Activated T-helper 1 cell treated with Interleukin-2 at 50 U/mL for 16 hours (primary cell): ENCODE results near the gene TMEM11.
"Not testable (repeated sequence)": the region's sequence is repeated elsewhere in the genome, so short reads cannot be mapped to it uniquely, and the experiment has no call there.

Experiments used
- DNase-seq: peaks from one replicate; pipeline ENCODE4 v3.0.0-alpha.2; 2020; ENCODE audit warnings: low read depth

TMEM11 gene

DNA sequence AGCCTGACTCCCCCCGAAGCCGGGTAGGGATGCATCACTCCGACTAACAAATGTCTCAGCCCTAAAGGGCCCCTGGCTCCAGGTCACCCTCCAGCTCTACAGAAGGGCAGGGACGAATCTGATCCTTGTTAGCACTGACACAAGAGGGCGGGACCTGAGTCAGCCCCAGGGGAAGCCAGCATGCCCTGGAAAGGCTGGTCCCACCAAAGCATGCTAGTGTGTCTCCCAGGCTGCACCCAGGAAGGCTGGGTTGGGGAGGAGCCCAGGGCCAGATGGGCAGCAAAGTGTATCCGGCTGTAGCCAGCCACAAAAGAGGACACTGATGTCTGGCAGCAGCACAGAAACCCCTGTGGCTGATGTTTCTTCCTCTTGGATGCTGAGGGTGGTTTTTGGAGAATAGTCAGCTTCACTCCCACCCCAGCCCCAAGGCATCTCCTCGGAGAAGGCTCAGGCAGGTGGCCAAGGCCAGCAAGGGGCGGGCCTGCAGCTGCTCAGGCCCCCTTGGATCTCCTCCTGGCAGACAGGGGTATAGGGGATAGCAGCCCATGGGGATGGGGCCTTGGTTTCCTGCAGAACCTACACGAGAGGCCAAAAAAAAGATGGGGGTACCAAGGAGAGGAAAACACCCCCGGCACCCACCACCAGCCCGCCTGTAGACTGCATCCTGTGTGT, 28.2 kb upstream of the TMEM11 start:
- no peak for DNase-seq

DNA sequence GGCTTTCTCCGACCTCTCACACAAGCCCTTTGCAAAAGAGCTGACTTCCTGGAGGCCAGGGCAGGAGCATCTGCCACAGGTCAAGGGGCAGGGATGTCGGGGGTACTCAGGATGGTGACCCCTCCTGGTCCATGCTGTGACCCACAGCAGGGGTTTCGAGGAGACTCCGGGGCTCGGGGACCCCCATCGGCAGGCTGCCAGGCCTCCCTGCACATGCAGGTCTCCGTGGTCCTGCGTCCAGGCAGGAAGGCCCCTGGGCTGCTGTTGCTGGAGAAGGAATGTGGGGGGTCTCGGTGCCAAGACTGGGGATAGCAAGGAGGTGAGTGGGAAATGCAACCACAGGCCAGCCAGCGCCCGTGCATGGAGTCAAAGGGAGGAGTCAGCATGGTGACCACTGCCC, 27.6 kb upstream of the TMEM11 start:
- DNase-seq, result no peak

DNA sequence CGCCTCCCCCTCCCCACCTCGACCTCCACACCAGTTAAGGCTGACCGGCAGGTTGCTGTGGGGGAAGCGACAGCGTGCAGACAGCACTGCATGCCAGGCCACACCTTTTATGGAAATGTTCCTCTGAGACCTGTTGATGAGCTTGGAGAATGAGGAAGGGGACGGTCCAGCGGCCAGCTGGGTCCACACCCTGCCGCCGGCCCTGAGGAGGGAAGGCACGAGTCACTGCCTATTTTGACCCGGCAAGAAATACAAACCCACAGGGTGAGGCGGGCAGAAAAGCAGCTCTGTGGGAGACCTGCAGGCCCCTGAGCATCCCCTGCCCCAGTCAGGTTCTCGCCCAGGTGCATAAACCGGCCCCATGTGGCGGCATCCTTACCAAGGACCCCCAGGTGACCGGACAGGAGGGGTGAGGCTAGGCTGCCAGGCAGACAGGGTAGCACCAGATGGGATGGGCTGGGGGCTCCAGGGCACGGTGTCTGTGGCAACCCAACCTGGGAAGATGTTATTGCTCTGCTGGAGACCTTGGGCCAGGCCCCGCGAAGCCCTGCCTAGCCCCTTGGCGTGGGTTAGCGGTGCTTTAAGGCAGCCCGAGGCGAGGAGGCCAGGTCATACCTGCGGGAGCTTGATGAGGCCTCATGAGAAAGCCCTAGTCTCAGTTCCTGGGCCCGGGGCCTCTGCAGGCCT, 26.6 kb upstream of the TMEM11 start:
- DNase-seq, result no peak

DNA sequence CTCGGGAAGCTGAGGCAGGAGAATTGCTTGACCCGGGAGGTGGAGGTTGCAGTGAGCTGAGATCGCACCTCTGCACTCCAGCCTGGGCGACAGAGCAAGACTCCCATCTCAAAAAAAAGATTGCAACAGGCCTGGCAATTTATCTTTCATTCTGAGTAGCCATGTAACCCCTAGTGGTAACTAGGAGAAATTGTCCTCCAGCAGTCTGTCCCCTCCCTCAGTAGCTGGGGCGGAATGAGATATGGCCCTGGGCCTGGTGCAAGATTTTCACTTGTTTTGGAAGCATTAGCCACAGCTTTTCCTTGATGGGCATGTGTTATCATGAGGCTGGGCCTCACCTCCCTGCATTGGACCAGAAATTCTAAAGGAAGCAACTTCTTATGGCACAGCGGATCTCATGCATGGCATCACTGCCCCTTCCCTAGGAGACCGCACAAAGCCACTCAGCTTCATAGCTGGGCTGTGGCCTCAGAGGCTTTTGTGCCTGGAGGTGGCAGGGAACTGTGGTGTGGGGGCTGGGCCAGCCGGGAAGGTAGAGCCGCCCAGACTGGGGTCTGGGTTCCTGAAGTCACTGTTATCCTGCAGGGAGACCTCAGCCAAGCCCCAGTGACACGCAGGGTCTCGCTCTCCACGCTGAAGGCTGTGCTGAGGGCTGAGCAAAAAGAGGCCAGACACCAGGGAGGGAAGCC, 25.9 kb upstream of the TMEM11 start:
- DNase-seq, result no peak

- DNase-seq, result no peak
These were observed 22.0 kb upstream of the TMEM11 start for GRCh38 chr17:21235921-21236320.

DNA sequence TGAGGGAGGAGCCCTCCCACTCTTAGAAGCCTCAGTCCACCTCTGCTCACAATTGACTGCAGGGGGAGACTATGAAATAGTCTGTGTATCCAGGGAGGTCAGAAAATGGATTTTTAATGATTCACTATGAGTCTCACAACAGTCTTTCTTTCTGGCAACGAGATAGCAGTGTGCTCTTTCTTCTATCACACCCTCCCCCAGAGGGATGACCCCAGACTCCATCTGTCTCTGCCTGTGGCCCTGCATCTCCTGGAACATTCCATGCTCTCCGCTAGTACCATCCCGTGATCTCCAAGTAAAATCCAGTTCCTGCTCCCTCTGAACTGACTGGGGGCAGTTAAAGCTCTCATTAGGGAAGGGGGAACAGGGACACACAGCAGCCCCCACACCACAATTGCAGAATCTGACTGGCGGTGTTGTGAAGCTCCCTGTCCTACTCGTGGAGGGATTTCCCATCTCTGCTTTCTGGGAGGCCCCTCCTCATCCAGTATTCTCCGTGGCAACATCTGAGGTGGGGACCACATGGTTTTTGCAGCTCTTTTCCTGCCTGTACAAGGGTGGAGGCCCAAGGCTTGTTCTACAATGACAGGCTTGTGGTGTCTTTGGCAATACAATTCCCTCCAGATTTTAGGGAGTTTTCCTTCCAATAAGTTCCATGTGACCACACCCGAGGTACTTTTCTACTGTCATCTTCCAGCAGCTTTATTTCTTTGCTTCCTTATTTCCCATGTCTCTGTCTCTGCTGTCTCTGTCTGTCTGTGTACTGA, 19.8 kb upstream of the TMEM11 start:
- no peak for DNase-seq

- DNase-seq, result no peak
These were observed 18.2 kb upstream of the TMEM11 start for GRCh38 chr17:21232033-21232749.

DNA sequence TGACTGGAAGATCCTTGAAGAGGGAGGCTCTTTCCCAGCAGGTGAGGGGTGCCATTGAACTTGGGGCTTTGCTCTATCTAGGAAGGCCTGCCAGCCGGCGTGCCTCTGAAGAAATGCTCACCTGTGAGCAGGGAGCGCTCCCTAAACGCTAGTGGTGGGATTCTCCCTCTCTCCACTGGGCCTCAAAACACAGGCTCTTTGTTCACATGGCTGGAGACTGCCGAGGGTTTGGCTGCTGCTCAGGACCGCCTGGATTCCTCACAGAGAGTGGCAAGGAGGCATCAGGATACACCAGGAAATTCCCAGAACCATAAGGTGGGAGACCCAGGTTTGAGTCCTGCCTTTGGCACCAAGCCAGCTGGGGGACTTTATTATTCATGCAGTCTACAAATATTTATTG, 17.6 kb upstream of the TMEM11 start:
- no peak for DNase-seq

DNA sequence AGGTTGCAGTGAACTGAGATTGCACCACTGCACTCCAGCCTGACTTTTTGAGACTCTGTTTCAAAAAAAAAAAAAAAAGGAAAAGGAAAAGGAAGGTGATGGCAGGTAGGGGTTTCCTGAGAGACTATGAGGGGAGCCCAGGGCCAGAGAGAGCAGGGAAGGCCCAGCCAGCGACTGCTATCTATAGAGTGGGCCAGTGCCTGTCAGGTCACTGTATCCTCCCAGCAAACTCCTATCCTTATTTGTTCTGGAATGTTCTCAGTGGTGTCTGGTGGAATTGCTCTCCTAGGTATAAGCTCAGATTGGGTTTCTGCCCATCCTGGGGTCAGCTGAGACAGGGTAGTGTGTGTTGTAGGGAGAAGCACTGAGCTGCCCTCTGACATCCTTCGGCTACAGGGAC, 14.9 kb upstream of the TMEM11 start:
- DNase-seq, result no peak

- DNase-seq, result no peak
These were observed 14.2 kb upstream of the TMEM11 start for GRCh38 chr17:21228111-21228510.

- DNase-seq, result not testable (repeated sequence)
These were observed 13.3 kb upstream of the TMEM11 start for GRCh38 chr17:21227277-21227676.

DNA sequence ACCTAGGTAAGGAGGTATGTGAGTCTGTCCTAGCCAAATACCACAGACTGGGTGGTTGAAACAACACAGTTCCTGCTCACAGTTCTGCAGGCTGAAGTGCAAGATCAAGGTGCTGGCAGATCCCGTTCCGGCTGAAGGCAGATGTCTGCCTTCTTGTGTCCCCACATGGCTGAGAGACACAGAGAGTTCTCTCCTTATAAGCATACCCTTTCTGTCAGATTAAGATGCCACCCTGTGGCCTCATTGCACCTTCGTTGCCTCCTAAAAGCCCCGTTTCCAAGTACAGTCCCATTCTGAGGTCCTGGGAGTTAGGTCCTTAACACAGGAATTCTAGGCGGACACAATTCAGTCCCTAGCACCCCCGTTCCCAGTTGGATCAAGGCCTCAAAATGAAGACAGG, 9.1 kb upstream of the TMEM11 start:
- DNase-seq, result no peak

GRCh38 chr17:21218831-21219380, 4.9 kb upstream of the TMEM11 start:
- DNase-seq, result no peak

- DNase-seq, result no peak
These were observed 4.1 kb upstream of the TMEM11 start for GRCh38 chr17:21218101-21218500.

DNA sequence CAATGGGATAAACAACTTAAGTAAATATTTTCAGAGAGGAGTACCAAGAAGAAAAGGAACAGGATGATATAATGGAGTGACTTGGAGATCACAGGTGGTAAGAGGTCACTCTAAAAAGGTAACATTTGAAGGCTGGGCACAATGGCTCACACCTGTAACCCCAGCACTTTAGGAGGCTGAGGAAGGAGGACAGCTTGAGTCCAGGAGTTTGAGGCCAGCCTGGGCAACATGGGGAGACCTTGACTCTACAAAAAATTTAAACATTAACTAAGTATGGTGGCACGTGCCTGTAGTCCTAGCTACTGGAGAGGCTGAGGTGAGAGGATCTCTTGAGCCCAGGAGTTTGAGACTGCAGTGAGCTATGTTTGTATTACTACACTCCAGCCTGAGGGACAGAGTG, 3.4 kb upstream of the TMEM11 start:
- no peak for DNase-seq

DNA sequence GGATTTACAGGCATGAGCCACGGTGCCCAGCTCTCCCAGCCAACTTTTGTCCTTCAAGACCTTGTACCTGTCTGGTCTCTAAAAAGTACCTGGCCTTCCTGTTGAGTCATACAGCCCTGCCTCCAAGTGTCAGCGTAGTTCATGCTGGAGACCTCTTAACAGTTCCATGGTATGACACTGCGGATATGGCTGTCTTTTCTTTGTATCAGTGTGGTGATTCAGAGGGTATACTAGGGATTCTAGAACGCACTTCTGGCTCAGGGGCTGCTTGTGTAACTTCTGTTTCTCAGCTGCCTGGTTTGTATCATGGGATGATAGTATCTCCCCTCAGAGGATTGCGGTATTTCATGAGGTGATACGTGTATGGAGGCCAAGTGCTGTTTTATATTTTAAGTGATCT, 2.0 kb upstream of the TMEM11 start:
- DNase-seq, result no peak

DNA sequence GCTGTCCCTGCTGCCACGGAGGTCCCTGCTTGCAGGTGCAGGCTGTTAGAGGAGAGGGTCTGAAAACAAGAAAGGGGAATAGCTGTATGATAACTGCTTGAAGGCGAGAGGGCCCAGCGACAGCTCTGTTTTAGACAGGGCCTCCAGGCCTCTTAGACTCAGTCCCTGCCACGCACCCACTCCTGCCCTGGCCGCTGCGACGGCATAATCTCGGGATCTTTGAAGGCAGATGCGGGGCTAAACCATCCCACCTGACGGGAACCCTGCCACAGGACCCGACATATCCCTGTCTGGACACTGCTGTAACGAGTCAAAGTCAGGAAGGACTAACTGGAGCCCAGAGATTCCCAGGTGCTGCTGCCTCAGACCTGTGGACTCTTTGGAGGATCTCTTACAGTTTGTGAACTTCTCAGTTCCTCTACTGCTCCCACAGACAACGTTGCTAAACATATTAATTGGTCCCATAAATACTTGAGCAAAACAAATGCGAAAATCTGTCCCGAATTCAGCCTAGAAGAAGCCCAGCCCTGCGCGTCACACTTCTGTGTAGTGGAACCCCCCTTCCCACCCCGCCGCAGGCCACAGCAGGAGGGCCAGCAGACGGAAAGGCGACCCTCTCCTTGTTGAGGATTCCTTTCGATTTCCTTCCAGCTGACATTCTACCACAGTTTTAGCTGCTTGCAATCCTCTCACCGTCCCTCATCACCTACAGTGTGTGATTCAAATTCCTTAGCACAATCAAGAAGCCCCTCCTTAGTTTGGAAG, 998 bp upstream of the TMEM11 start:
- no peak for DNase-seq

GRCh38 chr17:21213638-21214014, 335 bp downstream of the TMEM11 start:
- peak; percentile 9 for DNase-seq

DNA sequence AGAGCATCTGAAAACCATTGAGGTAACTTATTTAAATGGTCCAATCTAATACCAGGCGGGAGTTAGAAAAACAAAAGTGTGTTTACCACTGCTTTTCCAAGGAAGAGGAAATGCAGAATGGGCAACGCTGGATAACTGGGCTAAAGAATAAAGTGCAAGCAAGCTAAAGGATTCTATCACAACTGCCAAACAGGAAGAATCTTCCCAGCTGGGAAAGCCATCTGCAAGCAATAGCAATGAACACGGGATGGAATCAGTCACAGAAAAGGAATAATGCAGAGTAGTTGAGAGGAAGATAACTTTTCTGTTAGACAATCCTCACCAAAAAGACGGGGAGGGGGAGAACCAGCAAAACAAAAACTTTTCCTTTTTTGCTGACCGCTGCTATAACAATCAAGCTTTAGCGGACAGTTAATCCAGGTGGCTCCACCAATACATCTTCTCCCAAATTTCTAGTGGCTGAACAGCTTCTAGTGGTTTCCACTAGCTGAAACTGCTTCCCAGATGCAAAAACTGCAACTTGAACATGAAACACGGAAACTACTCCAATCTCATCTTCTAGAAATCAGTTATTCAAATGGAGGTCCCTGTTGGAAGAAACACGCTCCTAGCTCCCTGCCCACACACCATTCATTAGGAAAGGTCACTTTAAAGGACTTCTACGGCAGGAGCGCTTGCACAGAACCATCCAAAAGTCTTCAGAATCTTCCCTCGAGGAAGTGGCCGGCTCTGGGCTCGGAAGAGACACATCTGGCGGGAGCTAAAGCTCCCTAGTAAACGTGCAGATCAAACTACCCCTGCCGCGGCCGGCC, 929 bp downstream of the TMEM11 start:
- DNase-seq, result no peak

GRCh38 chr17:21211825-21212479, 2.0 kb downstream of the TMEM11 start:
- no peak for DNase-seq
